ENCODE data around the gene SERPINA5.
"Not testable (repeated sequence)": the region's sequence is repeated elsewhere in the genome, so short reads cannot be mapped to it uniquely, and the experiment has no call there.

SERPINA5 gene

GRCh38 chr14:94601884-94602391, 20.7 kb downstream of the SERPINA5 start:
- no peak for DNase-seq (ENCODE audit: low read depth)

DNA sequence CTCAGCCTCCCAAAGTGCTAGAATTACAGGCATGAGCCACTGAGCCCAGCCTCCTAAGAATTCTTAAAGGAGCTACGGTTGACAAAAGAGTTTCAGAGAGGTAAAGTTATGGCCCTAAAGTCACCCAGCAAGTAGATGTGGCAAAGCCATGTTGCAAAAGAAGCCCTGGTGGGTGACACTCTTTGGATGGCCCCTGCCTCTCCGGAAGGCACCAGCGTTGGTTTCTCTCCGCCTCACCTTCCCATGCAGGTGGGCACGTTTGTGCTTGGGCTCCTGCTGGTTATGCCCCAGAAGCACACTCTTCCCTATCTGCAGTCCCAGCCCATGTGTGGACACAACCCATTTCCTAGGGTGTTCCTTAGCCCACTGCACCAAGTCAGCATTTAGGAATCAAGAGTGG, 21.5 kb downstream of the SERPINA5 start:
- DNase-seq (ENCODE audit: low read depth), result no peak

GRCh38 chr14:94605361-94605760, 24.1 kb downstream of the SERPINA5 start:
- no peak for DNase-seq (ENCODE audit: low read depth)

DNA sequence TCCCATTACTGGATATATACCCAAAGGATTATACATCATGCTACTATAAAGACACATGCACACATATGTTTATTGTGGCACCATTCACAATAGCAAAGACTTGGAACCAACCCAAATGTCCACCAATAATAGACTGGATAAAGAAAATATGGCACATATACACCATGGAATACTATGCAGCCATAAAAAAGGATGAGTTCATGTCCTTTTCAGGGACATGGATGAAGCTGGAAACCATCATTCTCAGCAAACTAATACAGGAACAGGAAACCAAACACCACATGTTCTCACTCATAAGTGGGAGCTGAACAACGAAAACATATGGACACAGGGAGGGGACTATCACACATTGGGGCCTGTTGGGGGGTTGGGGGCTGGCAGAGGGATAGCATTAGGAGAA, 27.7 kb downstream of the SERPINA5 start:
- not testable (repeated sequence) for DNase-seq (ENCODE audit: low read depth)

DNA sequence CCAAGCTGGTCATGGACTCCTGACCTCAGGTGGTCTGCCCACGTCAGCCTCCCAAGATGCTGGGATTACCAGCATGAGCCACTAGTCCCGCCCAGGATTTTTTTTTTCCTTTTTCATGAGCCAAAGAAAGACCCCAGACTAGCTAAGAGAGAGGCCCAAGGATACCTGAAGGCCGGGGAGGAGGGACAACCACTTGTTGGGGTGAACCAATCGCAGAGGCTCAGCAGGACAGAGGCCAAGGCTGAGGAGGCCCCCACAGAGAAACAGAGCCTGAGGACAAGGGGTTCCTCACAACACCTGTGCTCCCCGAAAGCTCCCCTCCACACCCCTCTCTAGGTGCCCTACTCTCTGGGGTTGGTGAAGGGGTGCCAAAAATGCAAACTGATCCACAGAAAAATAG, 30.0 kb downstream of the SERPINA5 start:
- no peak for DNase-seq (ENCODE audit: low read depth)

- DNase-seq (ENCODE audit: low read depth), result no peak
Measured at GRCh38 chr14:94612174-94612573, 30.9 kb downstream of the SERPINA5 start, which contains the start of gene SERPINA3. Gene SERPINA3, plus strand, starts transcription at chr14:94612391. Its CDS starts 2,051 bp downstream, at chr14:94614442.

- DNase-seq (ENCODE audit: low read depth), result no peak
Measured at GRCh38 chr14:94612580-94613554, 31.6 kb downstream of the SERPINA5 start.

- no peak for DNase-seq (ENCODE audit: low read depth)
Measured at GRCh38 chr14:94613720-94614644, 32.8 kb downstream of the SERPINA5 start.

DNA sequence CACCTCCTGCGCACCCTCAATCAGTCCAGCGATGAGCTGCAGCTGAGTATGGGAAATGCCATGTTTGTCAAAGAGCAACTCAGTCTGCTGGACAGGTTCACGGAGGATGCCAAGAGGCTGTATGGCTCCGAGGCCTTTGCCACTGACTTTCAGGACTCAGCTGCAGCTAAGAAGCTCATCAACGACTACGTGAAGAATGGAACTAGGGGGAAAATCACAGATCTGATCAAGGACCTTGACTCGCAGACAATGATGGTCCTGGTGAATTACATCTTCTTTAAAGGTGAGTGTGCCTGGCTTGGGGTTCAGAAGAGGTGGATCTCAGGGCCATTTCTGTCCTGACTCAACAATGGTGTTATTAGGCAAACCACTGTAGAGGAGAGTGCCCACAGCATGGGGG, 33.6 kb downstream of the SERPINA5 start:
- no peak for DNase-seq (ENCODE audit: low read depth)

DNA sequence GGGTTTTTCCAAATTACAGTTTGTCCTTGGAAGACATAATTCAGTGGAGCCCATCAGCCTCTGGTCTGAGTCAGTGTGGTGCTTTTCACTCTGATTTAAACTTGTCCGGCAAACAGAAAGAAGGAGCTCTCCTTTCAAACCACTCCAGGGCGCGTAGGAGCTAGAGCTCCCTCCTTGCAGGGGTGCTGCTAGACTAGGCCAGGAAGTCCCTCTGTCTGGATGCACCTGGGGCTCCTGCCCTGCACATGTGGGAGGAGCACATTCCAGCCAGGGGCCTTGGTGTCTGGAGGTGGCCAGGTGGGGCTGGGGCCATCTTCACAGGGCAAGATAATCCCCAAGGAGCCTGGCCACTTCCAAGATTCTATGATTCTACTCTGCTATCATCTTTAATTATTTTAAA, 34.0 kb downstream of the SERPINA5 start:
- DNase-seq (ENCODE audit: low read depth), result no peak

- no peak for DNase-seq (ENCODE audit: low read depth)
Measured at GRCh38 chr14:94615823-94616570, 34.8 kb downstream of the SERPINA5 start.

- no peak for DNase-seq (ENCODE audit: low read depth)
Measured at GRCh38 chr14:94617366-94617941, 36.2 kb downstream of the SERPINA5 start.

- no peak for DNase-seq (ENCODE audit: low read depth)
Measured at GRCh38 chr14:94617988-94618822, 37.0 kb downstream of the SERPINA5 start.

DNA sequence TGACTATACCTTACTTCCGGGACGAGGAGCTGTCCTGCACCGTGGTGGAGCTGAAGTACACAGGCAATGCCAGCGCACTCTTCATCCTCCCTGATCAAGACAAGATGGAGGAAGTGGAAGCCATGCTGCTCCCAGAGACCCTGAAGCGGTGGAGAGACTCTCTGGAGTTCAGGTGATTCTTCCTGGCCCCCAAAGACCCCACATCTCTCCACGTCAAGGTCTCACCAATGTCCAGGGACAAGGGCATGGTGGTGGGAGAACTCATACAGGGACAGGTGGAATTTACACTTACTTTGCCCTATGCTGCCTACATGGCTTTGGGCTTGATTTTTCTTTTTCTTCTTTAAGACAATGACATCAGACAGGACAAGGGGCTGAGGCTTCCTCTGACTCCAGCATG, 38.1 kb downstream of the SERPINA5 start:
- no peak for DNase-seq (ENCODE audit: low read depth)

DNA sequence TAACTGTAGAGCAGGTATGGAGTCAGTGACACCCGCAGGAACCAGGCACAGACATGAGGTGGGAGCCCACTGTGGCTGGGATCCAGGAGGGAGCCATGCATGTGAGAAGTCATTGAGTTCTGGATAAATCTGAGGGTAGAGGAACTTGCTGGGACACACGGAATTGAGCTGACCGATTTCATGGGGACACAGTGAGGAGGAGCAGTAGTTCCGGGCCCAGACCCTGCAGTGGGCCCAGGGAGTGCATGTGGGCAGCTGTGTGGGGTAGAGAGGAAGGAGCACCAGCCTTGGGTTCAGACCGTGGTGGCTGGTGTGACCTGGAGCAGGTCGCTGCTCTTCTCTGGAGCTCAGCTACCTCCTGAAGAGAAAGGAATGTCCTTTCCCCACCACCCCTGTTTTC, 39.4 kb downstream of the SERPINA5 start:
- DNase-seq (ENCODE audit: low read depth), result no peak

DNA sequence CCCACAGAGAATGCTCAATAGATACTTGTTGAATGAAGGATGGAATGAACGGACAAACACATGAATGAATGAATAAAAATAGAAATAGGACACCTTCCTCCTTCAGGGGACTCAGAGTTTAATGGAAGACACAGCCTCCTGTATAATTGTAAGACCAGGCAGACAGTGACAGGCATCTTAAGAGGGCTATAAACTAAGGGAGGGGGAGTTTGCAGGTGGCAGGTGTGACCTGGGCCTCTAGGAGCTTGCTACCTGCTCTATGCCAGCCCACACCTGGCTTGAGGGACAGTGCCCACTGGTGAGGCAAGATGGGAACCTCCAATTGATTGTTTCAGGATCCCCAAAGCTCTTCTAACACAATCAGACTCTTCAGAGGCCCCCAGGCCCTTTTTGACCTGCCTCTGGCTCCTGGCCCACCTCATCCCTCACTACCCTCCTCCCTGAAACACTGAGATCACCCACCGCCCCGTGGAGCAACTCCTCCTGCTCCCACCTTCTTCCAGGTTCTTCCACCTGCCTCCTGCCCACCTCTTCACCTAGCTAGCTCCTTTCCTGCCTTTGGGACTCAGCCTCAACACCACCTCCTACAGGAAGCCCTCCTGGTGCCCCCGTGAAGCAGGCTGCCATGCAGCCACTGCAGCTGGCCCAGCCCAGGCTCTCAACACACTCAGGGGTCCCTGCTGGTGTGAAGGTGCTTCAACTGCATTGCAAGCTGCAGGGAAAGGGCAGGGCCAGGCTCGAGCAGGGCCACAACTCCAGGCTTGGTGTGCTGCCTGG, 40.3 kb downstream of the SERPINA5 start:
- DNase-seq (ENCODE audit: low read depth), result no peak

GRCh38 chr14:94622653-94623421, 41.6 kb downstream of the SERPINA5 start:
- no peak for DNase-seq (ENCODE audit: low read depth)

- no peak for DNase-seq (ENCODE audit: low read depth)
Measured at GRCh38 chr14:94623422-94623809, 42.2 kb downstream of the SERPINA5 start.

Measured in T follicular helper cell (primary cell).